GM18519 (cell line): ENCODE results near the gene OR13J1.
"Not testable (repeated sequence)": the region's sequence is repeated elsewhere in the genome, so short reads cannot be mapped to it uniquely, and the experiment has no call there.

Experiments
- ATAC-seq: cut with Tn5 transposase; IDR thresholded peaks from one replicate; pipeline ENCODE4 v1.9.1; 2021; ENCODE audit warnings: mild to moderate bottlenecking, moderate library complexity; ENCODE audit not compliant: unreplicated experiment, low FRiP score

The OR13J1 gene

DNA sequence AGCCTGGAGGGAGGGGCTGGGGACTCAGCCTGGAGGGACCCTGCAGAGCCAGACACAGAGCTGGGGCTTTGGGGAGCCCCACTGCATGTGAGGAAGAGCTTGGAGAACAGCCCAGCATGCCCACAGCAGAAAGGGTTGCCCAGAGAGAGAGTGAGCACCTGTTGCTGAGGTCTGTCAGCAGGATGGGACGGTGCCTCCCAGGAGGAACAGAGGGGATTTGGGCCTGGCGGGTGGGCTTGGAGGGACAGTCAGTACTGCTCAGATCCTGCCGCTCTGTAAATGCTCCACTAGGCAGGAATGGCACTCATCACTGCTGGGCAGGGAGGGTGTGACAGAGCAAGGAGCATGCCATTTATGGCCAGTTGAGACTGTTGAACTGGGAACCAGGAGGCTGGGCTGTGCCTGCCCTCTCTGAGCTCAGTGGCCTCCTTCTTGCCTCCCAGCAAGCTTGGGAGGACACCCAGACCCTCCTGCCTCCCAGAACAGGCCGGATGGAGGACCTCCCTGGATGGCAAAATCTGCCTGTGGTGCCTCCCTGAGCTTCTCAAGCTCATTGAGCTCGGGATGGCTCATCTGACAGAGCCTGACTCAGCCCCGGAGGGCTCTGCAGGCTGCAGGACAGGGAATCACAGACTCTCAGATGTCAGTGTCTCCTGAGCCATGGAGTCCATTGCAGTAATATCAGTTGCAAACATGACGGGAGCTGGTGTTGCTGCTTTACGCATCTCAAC, 35.0 kb upstream of the OR13J1 start:
- ATAC-seq = no peak

DNA sequence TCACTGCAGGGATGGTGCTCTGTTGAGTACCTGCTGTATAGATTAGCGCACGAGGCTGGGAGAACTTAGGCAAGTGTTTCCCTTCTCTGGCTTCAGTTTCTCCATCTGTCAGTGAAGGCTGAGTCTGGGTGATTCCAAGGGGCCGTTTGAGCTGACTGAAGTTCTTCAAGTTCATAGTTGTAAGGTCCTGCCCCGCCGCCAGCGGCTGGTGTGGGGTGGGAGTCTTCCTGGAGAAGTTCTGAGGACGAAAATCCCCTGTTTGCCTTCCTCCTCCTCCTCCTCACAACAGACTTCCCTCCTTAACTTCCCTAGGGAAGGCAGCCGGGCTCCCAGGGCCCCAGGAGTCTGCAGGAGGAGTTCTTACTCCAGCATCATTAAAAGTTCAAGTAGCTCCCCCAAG, 34.1 kb upstream of the OR13J1 start:
- no peak for ATAC-seq

DNA sequence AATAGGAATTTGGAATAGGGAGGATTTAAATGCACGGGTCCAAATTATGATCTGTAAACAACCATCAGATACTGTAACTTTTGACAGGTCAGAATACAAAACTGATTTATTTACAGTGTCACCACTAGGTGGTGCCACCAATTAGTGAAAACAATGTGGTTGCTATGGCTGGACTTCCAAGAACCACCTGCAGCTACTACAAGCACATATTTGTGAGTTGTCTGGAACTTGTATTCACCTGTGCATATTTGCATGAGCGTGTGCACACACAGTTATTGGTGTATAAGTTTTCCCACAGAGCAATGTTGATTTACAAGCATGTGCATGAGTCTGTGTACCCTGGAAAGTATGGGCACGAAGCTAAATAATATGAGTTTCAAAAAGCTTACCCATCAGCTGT, 32.8 kb upstream of the OR13J1 start:
- ATAC-seq = no peak

DNA sequence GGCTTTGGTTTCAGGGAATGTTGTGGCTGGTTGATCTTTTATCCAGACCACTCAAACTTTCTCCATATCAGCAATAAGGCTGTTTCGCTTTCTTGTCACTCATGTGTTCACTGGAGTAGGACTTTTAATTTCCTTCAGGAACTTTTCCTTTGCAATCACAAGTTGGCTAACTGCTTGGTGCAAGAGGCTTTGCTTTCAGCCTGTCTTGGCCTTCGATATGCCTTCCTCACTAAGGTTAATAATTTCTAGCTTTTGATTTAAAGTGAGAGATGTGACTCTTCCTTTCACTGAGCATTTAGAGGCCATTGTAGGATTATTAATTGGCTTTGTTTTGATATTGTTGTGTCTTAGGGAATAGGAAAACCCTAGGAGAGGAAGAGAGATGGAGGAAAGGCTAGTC, 28.8 kb upstream of the OR13J1 start:
- no peak for ATAC-seq

DNA sequence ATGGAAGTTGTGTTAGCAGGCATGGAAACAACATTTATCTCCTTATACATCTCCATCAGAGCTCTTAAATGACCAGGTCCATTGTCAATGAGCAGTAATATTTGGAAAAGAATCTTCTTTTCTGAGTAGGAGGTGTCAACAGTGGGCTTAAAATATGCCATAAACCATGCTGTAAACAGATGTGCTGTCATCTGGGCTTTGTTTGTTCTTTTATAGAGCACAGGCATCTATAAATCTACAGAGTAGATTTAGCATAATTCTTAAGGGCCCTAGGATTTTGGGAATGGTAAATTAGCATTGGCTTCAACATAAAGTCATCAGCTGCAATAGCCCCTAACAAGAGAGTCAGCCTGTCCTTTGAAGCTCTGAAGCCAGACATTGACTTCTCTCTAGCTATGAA, 28.1 kb upstream of the OR13J1 start:
- ATAC-seq = no peak

DNA sequence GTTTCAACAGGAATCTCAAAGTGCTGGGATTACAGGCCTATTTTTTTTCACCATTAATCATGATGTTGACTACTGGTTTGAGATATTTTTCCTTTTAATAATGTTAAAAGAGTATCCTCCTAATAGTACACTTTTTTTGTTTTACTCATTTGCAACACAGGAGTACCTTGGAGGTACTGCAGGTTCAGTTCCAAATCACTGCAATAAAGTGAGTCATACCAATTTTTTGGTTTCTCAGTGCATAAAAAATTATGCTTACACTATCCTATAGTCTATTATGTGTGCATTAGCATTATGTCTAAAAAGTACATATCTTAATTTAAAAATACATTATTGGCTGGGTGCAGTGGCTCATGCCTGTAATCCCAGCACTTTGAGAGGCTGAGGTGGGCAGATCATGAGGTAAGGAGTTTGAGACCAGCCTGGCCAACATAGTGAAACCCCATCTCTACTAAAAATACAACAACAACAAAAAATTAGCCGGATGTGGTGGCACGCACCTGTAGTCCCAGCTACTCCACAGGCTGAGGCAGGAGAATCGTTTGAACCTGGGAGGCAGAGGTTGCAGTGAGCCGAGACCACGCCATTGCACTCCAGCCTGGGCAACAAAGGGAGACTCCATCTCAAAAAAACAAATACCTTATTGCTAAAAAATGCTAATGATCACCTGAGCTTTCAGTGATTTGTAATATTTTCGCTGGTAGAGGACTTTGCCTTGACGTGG, 27.3 kb upstream of the OR13J1 start:
- ATAC-seq = not testable (repeated sequence)

DNA sequence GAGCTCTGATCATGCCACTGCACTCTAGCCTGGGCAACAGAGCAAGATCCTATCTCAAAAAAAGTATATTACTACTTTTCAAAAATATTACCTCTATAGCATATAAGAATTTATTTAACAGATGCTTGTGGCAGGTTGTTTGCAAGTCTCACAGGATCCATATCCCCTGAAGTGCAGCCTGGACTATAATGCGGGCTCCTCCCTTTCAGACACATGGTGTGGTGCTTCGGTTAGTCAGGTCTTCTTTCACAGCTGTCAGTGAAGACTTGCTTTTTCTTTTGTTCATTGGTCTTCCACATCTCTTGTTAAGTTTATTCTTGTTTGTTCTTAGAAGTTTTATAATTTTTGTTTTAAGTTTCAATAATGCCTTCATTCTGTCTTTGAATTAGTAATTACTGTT, 26.4 kb upstream of the OR13J1 start:
- no peak for ATAC-seq

DNA sequence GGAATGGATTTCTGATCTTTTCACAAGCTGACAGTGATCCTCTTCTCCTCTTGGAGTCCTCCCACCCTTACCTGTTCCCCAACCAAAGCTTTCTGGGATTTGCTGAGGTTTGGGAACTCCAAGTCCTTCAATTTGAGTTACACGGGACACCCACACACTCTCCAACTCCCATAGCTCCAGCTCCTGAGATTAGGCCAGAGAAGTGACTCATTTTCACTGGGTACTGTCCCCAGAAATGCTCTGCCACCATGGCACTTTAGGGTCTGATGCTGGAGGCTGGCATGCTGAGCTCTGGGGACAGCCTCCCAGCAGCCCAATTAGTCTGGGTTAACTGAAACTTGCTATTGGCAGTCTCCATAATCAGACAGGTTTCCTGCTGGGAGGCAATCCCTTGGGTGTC, 21.9 kb upstream of the OR13J1 start:
- ATAC-seq = no peak

DNA sequence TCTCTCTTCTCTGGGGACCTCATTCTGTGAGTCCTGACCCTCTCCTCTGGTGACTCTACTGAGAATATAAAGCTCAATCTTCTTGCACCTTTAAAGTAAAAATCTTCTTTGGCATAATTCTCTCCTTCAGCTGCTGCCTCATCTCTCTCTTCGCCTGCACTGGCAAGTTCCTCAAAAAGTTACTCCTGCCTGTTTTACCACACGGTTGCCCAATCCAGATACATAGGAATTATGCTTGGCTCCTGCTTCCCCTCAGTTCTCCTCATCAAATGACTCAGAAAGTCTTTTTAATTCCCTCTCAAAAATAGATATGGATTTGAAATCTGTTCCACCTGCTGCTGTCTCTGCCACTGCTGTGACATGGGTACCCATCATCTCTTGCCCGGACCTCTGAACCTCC, 21.4 kb upstream of the OR13J1 start:
- no peak for ATAC-seq

DNA sequence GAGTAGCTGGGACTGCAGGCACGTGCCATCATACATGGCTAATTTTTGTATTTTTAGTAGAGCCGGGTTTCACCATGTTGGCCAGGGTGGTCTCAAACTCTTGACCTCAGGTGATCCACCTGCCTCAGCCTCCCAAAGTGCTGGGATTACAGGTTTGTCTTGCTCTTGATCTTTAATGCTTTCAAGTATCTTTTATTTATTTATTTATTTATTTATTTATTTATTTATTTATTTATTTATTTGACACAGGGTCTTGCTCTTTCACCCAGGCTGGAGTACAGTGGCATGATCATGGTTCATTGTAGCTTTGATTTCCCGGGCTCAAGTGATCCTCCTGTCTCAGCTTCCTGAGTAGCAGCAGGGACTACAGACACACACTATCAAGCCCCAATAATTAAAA, 14.7 kb upstream of the OR13J1 start:
- not testable (repeated sequence) for ATAC-seq

DNA sequence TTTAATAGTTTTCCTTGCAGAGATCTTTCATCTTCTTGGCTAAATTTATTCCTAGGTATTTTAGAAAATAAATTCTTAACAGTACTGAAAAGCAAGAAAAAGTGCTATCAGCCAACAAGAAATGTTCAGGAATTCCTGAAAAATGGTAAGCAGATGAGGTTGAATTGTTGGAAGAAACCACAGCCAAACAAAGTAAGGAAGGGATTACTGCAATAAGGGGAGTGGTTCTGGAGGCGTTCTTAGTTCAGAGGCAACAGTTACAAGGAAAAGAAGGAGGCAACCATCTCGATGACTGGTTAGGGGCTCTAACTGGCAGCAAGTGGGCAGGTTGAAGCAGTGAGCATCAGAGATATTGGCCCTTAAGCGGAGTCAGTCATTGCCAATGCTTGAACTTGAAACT, 12.8 kb upstream of the OR13J1 start:
- ATAC-seq = no peak

DNA sequence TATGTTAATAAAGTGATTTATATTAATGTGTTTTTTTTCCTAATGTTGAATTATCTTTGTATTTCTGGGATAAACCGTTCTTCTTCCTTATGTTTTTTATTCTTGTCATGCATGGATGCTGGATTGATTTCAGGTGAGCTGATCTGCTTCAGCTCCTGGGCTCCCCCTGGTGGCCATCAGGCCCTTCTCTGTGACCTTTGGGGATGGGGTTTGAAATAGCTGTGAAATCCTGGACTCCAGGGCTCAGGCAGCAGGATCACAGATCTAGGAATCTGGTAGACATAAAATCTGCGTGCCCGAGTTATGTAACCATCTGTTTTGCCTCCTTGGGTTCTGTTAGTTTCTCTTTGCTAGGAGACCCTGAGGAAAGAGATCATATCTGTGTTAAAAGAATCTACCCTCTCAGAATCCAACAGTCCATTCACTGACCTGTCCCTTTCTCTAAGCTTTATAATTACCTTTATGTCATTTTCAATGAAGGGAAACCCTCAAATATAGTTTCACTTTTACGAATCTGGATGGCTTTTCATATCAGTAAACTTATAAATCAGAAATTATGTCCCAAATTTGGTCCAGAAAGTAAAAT, 12.2 kb upstream of the OR13J1 start:
- ATAC-seq = no peak

DNA sequence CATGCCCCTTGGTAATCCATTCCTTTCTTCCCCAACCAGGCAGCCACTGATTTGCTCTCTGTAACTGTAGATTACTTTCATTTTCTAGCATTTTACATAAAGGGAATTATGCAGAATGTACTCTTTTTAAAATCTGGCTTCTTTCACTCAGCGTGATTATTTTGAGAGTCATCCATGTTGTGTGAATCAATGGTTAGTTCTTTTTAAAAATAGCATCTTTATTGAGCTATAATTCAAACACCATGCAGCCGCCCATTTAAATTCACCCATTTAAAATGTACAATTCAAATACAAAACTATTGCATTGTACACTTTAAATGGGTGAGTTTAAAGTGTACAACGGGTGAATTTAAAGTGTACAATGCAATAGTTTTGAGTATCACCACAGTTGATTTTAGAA, 2.3 kb upstream of the OR13J1 start:
- ATAC-seq = no peak

DNA sequence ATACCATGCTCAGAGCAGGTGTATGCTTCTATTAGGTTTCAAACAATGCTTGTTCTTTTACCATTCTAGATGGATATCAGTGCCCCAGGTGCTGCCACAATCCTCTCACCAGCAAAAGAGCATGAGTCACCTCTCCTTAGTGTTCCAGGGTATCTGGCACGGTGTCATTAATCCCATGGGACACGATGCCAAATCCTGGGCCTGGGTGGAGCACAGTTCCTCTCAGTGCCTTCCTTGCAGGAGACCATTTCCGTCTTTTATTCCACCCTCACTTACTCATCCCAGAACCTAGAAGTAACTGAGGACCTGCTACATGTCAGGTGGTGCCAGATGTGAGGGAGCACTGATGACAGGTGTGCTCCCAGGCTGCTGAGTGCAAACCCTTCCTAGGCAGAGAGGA, 1.3 kb upstream of the OR13J1 start:
- no peak for ATAC-seq

DNA sequence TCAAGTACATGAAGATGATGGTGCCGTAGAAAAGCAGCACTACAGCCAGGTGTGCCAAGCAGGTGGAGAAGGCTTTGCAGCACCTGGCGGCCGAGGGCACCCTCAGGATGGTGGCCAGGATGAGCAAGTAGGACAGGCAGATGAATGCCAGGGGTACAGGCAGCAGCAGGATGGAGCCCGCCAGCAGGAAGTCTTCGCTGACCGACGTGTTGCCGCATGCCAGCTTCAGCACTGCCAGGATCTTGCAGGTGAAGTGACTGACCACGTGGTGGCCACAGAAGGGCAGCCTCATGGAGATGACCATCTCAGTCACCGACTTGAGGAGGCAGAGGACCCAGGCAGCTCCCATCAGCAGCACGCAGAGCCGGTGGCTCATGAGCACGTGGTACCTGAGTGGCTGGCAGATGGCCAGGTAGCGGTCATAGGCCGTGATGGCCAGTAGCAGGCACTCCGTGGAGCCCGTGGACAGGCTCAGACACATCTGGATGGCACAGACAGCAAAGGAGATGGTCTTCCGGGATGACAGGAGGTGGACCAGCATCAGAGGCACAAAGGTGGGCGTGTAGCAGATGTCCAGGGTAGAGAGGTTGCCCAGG, 482 bp downstream of the OR13J1 start:
- no peak for ATAC-seq

DNA sequence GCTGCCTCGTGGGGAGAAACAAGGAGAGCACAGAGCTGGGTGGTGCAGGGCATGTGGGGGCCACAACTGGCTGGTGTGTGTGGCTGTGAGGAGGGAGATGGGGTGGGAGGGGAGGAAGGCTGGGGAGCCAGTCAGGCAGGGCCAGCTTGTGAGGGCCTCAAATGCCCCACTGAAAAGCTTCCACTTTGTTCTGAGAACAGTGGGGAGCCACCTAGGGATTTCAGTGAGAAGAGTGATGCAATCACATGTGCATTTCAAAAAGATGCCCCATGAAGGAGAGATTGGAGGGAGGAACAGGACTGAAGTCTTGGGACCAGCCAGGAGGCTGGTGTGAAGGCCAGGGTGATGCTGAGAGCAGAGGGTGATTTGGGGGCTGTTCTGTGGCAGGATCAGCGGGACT, 1.3 kb downstream of the OR13J1 start:
- no peak for ATAC-seq

DNA sequence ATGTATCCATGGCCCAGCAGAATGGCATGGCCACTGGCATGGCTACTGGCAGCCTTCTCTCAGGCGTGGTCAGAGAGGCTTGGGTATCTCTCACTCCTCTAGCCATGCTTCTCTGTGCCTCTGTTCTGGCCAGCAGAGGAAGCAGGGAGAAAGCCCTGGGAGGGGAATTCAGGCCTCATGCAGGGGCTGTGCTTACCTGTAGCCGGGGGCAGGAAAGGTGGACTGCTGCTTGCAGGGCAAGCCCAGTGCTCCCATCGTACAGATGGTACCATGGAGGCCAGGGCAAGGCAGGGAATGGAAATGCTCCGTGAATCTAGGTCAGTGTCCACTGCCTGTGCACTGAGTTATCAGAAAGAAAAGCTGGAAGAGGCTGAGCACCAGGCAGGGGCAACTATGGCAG, 2.7 kb downstream of the OR13J1 start:
- ATAC-seq = no peak

DNA sequence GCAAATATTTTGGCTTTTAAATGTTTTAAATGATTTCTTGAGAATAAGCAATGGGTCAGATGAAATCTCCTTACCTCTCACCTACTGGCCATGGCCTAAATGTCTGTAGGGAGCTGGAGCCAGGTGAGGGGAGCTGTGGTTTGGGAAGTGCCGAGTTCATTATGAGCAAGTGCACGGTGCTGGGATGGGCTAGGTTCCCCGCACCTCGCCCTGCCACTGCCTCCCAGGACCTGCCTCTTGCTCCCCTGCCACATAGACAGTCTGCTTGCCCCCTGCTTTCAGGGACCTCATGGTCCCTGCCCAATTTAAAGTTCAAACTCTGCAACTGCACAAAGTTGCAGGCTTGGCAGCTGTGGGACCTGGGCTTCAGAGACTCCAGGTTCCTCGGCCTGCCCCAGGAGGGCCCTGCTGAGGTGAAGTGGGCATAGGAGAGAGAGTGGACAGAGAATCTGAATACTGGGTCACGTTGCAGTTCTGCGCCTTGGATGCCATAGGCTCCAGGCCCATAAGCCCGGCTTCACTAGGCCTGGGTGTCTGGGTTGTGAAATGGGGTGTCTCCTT, 5.4 kb downstream of the OR13J1 start:
- no peak for ATAC-seq

DNA sequence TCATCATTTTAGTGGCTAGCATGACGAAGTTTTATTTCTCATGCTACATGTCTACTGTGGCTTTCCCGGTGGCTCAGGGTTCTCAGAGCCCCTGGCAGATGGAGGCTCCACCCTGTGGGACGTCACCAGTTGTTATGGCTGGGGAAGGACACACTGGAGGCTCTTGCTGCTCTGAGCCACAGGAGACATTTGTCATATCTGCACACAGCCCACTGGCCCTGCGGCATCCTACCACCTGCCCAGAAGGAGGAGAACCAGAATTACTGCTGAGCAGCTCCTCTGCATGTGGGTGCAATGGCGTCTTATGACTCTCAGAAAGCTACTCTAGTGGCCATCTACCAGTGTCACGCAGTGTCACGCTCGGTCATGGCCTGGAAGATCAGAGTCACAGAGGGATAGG, 6.6 kb downstream of the OR13J1 start:
- ATAC-seq = no peak

DNA sequence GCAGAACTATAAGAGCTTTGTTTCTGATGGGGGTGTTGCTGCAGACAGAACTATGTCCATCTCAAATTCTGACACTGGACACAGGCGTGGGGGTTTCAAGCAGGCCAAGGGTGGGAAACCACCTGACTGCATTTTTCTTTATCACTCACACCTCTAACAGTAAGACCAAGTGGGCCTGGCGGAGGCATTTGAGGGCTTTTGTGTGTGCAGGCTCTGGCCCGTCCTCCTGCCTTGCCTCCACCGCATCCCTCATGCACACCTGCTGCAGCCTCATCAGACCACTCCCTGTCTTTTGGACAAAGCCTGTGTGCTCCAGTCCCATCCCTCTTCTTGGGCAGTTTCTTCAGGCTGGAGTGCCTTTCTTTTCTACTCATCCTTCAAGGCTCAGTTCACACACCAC, 7.9 kb downstream of the OR13J1 start:
- no peak for ATAC-seq

DNA sequence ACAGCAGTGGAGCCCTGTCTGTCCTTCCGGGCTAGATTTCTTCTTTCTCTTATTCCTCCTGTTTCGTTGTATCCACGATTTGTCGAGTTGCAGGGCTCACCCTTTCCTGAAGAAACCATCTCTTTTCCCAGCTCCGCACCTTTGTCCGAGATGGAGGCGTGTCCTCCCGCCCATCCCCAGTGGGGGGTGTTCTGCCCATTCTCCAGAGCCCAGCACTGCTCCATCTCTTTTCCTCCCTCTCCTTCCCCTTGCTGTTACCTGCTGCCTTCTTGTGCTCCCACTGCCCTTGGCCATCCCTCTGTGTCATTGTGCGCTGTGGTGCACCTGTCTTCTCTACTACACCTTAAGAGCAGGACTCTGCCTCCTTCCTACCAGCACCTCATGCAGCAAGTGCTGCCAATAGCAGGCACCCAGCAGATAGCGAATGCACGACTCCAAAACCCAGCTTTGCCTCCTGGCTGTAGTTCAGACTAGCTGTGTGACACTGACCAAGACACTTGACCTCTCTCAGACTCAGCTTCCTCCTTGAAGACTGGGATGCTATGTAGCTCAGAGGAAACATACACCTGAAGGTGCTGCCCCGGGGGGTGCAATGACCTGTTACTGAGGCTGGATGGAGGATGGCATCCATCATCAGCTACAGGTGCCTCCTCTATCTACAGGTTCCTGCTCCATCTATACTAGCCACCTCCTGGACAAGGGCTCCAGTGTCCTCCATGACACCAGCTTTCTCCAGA, 8.9 kb downstream of the OR13J1 start:
- ATAC-seq = no peak
